Measurements from ENCODE around the gene PHF5A.

DNA sequence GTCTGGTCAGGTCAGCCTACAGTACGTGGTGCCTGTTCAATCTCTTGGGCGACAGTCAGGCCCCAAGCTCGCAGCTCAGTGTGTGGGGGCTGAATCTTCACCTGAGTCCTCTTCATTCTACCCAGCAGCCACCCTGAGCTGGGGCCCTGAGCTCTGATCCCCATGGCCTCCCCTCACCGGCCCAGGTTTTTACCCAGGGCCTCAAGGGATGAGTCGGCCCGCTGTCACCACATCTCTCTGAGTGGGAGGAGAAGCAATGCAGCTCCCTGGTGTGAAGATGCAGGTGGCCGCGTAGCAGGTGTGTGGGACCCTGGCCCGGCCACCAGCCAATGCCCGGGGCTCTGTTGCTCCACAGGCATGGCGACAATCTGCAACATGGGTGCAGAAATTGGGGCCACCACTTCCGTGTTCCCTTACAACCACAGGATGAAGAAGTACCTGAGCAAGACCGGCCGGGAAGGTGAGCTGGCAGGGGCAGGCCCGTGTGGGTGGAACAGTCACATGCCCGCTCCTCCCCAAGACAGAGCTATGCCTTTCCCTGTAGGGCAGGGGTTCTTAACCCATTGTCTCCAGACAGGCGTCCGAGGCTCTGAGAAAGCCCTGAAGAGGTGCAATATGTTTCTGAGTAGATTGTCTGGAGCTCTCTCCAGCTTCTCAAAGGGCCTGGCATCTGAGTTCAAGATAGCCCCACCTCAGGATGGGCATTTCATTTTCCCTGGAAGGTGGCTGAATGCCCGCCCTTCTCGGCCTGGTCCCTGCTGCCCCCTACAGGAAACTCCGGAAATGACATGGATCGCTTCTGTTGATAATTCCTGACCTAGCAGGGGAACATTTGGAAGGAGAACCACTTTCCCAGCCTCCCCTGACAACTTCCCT is 48.9 kb upstream of the PHF5A start:
- TF ChIP-seq CTCF (IDR thresholded peaks at IDR 0.05 in 4 of 5, conservative IDR thresholded peaks at IDR 0.05 in 1 of 5) (peak; percentile 91 to 95 (median 94)), POLR2A (IDR thresholded peaks at IDR 0.05) (no peak)
